GM21367 (cell line): ENCODE measurements around the gene RUNX1.
A peak's percentile ranks its signal among the peaks of the same experiment; 100 is the strongest.

Source experiments
- ATAC-seq: cut with Tn5 transposase; IDR thresholded peaks from one replicate; pipeline ENCODE4 v1.9.1; 2021; ENCODE audit not compliant: unreplicated experiment

The RUNX1 gene

DNA sequence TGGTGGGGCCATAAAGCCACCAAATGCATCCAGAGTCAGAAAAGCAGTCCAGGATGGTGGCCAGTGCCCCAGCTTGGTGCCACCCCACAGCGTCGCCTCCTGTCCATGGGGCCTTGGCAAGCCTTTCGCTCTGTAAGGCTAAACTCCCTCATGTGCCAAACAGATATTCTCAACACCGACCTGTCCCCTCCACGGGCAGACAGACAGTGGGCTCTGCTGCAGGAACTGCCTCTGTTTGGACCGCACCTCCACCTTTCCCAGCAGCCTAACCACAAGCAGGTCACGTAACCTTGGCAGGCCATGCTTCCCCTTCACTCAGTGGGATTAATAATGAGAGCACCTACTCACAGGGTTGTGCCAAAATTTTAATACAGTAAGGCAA is 11.7 kb downstream of the RUNX1 start:
- no peak for ATAC-seq

- no peak for ATAC-seq
These were observed 12.4 kb downstream of the RUNX1 start for GRCh38 chr21:35036465-35037383.

DNA sequence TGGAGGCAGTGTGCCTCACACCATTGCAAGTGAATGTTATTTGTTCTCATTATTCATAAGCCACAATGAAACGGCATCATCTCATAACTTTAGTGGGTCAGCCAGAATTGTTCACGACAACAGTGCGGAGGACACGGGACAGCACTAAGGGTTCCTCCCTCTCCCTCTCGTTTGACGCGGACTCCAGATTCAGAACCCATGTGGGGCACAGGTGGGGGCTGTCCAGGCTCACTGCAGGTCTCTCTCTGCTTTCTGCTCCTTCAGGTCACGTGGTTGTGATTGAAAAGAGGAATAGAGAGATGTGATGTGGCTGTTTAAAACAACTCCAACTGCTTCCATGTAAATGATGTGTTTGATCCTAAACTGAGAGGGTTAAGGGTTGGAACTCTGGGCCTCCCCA is 13.5 kb downstream of the RUNX1 start:
- no peak for ATAC-seq

- no peak for ATAC-seq
These were observed 14.0 kb downstream of the RUNX1 start for GRCh38 chr21:35035116-35035515.

DNA sequence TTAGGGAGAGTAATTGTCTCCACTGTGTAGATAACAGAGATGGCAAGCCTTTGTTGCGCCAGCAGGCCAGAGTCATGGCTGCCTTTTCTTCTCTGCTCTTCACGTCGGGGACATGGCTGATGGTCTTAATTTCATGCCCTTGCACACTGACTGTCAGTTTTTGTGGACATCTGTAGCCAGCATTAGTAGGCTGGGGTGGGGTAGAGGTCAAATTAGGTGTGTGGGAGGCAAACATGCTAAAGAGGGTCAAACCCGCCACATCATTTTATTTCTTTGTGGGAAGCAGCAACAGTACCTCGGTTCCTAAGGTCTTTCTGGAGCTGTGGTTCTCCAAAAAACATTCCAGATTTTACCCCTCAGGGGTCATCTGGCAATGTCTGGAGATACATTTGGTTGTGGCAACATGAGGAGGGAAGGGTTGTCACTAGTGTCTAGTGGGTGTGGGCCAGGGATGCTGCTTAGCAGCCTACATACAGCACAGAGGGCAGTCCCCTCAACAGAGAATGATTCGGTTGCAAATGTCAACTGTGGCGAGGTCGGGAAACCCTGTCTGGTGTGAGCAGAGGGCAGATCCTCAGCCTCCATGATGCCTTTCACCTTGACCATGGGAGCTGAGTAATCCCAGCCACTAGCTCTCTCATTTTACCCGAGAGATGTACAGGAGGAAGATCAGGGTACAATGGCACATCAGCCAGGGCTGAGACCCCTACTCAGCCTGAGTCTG is 14.7 kb downstream of the RUNX1 start:
- ATAC-seq = no peak

- ATAC-seq = no peak
These were observed 16.4 kb downstream of the RUNX1 start for GRCh38 chr21:35032474-35033263.

DNA sequence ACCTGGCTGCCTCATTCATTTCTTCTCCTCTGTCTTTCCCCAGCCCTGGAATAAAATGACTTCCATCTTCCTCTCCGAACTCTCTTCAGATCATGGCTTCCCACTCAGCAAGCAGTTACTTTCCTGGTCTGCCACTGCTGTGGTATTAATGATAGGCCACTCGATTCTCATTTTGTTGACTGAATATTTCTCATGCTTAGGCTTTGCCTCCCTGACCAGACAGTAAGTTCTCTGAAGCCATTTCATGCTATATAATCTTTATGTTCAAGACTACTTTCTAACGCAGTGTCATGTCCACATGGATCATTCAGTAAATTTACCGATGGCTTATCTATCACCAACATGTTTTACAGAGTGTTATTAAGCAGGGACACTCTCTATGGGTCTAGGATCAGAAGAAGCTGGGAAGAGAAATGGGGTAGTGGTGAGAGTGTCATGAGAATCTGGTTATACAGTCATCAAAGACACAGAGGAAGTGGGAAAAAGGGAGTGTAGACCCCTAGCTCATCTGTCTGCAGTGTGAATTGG is 20.6 kb downstream of the RUNX1 start:
- ATAC-seq = no peak

DNA sequence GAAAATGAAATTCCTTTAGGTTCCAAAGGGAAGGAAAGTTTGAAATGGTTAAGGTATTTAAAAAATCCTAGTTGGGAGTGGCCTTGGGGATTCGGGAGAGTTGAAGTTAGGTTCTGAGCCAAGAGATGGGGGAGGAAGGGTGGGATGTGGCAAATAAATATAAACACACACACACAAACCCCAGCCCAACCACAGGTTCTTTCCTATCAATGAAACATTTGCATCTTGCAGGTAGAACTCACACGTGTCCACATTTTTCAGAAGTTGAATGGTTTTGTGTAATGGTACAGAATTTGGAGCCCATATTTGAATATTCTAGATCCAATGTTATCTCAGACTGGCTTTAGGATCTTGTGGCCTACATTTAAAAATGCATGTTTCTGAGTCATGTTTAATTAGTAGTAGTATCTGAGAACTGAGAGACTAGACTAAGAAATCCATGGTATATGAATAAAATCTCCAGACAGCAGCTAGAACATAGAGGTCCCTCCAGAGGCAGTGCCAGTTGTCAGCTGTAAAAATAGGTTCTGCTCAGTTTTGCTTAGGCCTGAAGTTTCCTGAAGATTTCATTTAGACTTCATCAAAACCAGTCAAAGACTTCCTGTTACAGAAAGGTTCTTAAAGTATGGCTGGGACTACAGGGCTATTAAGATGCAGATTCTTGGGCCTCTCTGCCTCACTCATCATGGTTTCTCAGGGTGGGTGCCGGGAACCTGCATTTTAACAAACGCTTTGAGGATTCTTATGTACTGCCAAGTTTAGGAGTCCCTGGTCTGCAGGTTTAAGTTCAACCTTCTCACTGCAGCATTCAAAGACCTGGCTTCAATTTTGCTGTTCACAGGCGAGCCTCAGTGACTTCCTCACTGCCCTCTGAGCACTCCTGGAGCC is 21.3 kb downstream of the RUNX1 start:
- no peak for ATAC-seq

- peak; percentile 68 for ATAC-seq
These were observed 22.2 kb downstream of the RUNX1 start for GRCh38 chr21:35026617-35027562.

GRCh38 chr21:35026153-35026500 is 23.0 kb downstream of the RUNX1 start:
- no peak for ATAC-seq

DNA sequence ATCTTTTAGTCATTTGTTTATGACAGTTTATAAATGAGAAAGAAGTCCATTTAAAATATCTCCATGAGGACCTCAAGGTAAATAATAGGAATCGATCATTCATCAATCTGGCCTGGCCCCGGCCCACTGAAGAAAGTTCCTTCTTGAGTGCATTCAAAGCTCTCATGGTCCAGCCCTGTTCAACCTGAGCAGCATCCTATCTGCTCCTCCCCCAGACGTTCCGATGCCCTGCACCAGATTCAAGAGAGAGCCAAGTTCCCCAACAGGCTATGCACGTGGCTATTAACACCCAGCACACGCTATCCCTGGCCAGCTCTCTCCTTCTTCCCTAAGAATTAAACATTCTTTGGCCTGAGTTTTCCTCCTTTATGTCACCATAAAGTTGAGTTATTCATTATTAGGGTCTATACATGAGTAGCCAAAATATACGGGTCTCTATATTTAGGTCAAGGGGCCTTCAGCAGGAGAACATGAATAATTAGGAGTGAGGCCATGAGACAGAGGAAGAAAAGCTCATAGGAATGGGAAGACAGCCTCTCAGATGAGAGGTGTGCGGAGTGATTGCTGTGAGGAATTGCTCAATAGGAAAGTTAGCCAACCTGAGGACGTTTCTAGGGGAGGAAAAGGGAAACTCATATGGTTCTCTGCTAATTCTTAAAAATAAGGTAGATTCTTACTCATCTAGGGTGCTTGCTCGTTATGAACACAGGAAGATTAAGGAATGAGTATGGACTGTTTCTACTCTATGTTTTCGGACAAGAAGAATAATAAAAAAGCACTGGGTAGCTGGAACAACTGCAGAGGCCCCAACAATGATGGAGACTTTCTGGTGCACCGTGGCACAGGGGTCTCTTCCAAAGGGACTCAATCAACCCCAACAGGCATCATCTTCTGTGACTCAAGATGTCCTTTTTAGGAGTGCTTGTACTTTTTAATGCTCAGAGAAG is 23.6 kb downstream of the RUNX1 start:
- ATAC-seq = no peak

- ATAC-seq = no peak
These were observed 24.6 kb downstream of the RUNX1 start for GRCh38 chr21:35024513-35024912.

DNA sequence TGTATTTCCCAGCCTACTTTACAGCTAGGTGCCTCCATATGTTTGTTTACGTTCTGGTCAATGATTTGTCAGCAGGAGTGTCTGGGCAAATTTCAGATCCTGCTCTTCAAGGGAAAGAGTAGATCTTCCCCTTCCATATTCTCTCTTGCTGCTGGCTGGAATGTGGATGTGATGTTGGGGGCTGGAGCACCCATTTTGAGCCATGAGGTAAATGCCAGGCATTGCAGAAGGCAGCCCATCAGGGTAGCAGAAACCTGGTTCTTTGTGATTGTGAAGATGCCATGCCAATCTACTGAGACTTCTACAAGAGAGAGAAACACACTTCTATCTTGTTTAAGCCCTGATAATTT is 25.1 kb downstream of the RUNX1 start:
- ATAC-seq = no peak

DNA sequence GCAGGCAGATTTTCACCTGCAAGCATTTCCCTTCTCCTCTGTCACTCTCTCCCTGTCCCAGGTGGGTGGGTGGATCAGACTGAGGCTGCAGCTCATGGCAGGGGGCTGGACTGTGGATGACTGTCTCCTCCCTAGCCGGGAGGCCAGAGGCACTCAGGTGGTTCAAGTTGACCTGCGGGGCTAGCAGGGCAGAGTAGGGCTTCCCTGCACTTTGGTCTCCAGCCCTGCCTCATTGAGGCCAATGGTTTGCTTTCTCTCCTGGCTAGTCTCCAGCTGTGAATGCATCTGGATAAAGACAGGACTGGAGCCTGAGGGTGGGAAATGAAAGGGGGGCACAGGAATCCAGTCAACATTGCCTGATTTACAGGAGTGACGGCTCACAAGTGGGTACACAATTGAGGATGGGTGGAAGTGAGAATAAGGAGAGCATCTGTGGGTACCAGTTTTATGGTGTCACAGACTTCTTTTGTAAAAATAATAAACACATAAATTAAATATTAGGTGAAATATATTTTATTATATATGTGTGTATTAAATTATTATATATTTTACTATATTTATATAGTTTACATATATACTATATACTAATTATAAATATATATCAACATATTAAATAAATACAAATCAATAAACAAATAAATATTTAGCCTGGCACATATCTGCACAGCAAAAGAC is 25.6 kb downstream of the RUNX1 start:
- ATAC-seq = no peak

DNA sequence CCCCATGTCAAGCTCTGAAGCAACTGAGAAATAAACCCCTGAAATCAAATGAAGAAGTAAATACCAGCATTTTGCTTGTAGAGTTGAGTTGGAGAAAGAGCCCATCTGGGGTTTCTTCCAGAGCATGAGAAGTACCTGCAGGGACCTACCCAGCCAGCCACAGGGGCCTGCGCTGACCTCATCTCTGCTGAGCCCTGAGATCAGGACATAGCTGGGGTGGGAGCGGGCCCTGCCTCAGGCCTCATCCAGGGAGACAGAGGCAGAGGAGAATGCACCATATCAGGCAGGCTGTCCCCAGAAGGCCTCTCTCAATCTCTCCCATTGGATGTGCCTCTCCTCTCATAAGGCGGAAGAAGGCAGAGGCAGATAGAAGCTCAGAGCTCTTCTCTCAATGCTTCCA is 27.6 kb downstream of the RUNX1 start:
- ATAC-seq = no peak

- ATAC-seq = no peak
These were observed 28.2 kb downstream of the RUNX1 start for GRCh38 chr21:35020902-35021301.

DNA sequence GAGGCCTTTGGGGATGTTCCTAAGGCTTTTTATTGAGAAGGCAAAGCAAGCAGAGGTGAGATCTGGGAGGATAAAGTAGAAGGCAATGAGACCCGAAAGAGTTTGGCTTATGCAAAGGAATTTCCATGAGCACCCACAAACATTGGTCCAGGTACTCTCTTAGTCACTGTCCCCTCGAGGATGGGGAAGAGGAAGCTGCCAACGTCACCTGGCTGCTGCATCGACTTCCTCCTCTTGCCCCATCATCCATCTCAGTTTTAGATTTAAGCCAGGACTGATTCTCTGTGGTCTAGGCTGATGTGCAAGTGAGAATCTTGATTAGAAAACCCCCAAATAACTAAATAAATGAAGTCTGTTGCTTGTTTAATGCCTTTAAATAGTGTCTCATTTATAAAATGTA is 28.7 kb downstream of the RUNX1 start:
- no peak for ATAC-seq

GRCh38 chr21:35019631-35020032 is 29.5 kb downstream of the RUNX1 start:
- no peak for ATAC-seq
